Fibroblast of lung (primary cell): Measurements from ENCODE around the gene C1orf232. TPM values are rescaled to one million over a fixed set of nuclear protein-coding genes. Genes with fewer than 3 reads are reported as not detected.
A peak's percentile ranks its signal among the peaks of the same experiment; 100 is the strongest.

Source experiments
- DNase-seq, 2 donors: peaks; one replicate each; pipeline versions ENCODE4 v3.0.0 to v3.0.0-alpha.2; 2010; ENCODE audit warnings: low read depth in 2 of 2
- H2AFZ ChIP-seq: 2 replicates; pipeline ENCODE4 v1.5.1; 2012; ENCODE audit warnings: low read length, control low read depth, inconsistent platforms
- H3K27ac ChIP-seq: 2 replicates; pipeline ENCODE4 v1.5.1; 2011; ENCODE audit warnings: low read length, control low read depth; ENCODE audit not compliant: insufficient read depth
- H3K27me3 ChIP-seq: 2 replicates; pipeline ENCODE4 v1.5.1; 2011; ENCODE audit warnings: mild to moderate bottlenecking, low read length; ENCODE audit not compliant: control insufficient read depth, insufficient read depth
- H3K36me3 ChIP-seq: 2 replicates; pipeline ENCODE4 v1.5.1; 2011; ENCODE audit warnings: low read length; ENCODE audit not compliant: control insufficient read depth, insufficient read depth
- H3K4me1 ChIP-seq: 2 replicates; pipeline ENCODE4 v1.5.1; 2011; ENCODE audit warnings: low read length; ENCODE audit not compliant: control insufficient read depth, insufficient read depth; ENCODE audit errors: extremely low read depth
- H3K4me2 ChIP-seq: 2 replicates; pipeline ENCODE4 v1.5.1; 2011; ENCODE audit warnings: low read length, control low read depth; ENCODE audit not compliant: insufficient read depth; ENCODE audit errors: extremely low read depth
- H3K4me3 ChIP-seq, 4 experiments: fragments of 200-600 bp in 1 of 4; sonication (generic) in 1 of 4; replicated peaks in 1 of 4; 2 replicates each; pipeline ENCODE4 v1.5.1; 2011 to 2016; ENCODE audit warnings: low read length in 4 of 4, low read depth in 3 of 4, mild to moderate bottlenecking in 3 of 4, control low read depth in 2 of 4, inconsistent platforms in 1 of 4, mixed read lengths in 1 of 4; ENCODE audit not compliant: insufficient read depth in 1 of 4; ENCODE audit errors: control extremely low read depth in 1 of 4
- H3K79me2 ChIP-seq: 2 replicates; pipeline ENCODE4 v1.5.1; 2012; ENCODE audit warnings: mild to moderate bottlenecking, low read length, inconsistent platforms; ENCODE audit not compliant: control insufficient read depth, insufficient read depth
- H3K9ac ChIP-seq: 2 replicates; pipeline ENCODE4 v1.5.1; 2011; ENCODE audit warnings: mild to moderate bottlenecking, low read length, control low read depth; ENCODE audit not compliant: insufficient read depth
- H3K9me3 ChIP-seq: 2 replicates; pipeline ENCODE4 v1.5.1; 2012; ENCODE audit warnings: low read depth, low read length; ENCODE audit not compliant: control insufficient read depth, insufficient read depth
- H4K20me1 ChIP-seq: 2 replicates; pipeline ENCODE4 v1.5.1; 2011; ENCODE audit warnings: low read length; ENCODE audit not compliant: control insufficient read depth, insufficient read depth; ENCODE audit errors: extremely low read depth
- EZH2 ChIP-seq: IDR thresholded peaks from 2 replicates; pipeline ENCODE4 v1.5.1; 2012; ENCODE audit warnings: low read length, control low read depth, mild to moderate bottlenecking; ENCODE audit errors: missing control alignments
- polyA plus RNA-seq, 2 donors: library from polyadenylated mRNA; depleted of rRNA in 1 of 2; stranded (reverse) in 1 of 2; unstranded in 1 of 2; fragments of >200 nt; gene quantifications; 2 replicates each; pipeline ENCODE4 v1.2.1, GENCODE V29; 2011 to 2012; ENCODE audit warnings: missing spikeins in 1 of 2
- total RNA-seq: library from RNA; depleted of rRNA; stranded (reverse); fragments of >200 nt; gene quantifications from 2 replicates; pipeline ENCODE4 v1.2.1, GENCODE V29; 2014
- TF ChIP-seq, protein P1 (sequence below), 2 donors: IDR thresholded peaks in 1 of 2; conservative IDR thresholded peaks in 1 of 2; 1 replicate in 1 of 2; 2 replicates in 1 of 2; pipeline ENCODE4 v1.5.1; 2011 to 2012; ENCODE audit warnings: low read length in 2 of 2, control low read depth in 1 of 2, inconsistent platforms in 1 of 2, low read depth in 1 of 2, mild to moderate bottlenecking in 1 of 2

C1orf232 gene
- total and polyA plus RNA-seq, 2 donors (not counting 1 experiment from before 2014, with no cell fraction given), result not detected

- no peaks in the 10 kb centered on the region for H4K20me1 ChIP-seq
- H3K36me3 ChIP-seq, result no peaks in the 10 kb centered on the region
- H3K4me3 ChIP-seq, result no peak overlapping the region
- no peaks in the 10 kb centered on the region for H3K27me3 ChIP-seq
- H3K4me2 ChIP-seq, result no peak overlapping the region
- peak in 1 of 2 donors; percentile 51 for DNase-seq
- H3K79me2 ChIP-seq, result no peaks in the 10 kb centered on the region
- H2AFZ ChIP-seq, result no peak overlapping the region
- H3K9me3 ChIP-seq, result no peaks in the 10 kb centered on the region
- peaks cover 3% of the 10 kb centered on the region for H3K4me1 ChIP-seq
- no peak overlapping the region for H3K9ac ChIP-seq
- TF ChIP-seq EZH2, result no peak
- TF ChIP-seq, protein P1, sequence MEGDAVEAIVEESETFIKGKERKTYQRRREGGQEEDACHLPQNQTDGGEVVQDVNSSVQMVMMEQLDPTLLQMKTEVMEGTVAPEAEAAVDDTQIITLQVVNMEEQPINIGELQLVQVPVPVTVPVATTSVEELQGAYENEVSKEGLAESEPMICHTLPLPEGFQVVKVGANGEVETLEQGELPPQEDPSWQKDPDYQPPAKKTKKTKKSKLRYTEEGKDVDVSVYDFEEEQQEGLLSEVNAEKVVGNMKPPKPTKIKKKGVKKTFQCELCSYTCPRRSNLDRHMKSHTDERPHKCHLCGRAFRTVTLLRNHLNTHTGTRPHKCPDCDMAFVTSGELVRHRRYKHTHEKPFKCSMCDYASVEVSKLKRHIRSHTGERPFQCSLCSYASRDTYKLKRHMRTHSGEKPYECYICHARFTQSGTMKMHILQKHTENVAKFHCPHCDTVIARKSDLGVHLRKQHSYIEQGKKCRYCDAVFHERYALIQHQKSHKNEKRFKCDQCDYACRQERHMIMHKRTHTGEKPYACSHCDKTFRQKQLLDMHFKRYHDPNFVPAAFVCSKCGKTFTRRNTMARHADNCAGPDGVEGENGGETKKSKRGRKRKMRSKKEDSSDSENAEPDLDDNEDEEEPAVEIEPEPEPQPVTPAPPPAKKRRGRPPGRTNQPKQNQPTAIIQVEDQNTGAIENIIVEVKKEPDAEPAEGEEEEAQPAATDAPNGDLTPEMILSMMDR (conservative IDR thresholded peaks at IDR 0.05 in 1 of 2, IDR thresholded peaks at IDR 0.05 in 1 of 2; ENCODE audit: low read depth in 1 of 2, low read length in 2 of 2), result no peak
- H3K27ac ChIP-seq, result no peak overlapping the region
These were observed 45.5 kb downstream of the C1orf232 start for GRCh38 chr1:26122988-26123973.

GRCh38 chr1:26121854-26122773 is 46.6 kb downstream of the C1orf232 start:
- Histone ChIP-seq H3K27ac (no peak overlapping the region), H3K27me3 (no peaks in the 10 kb centered on the region), H3K4me2 (no peak overlapping the region), H2AFZ (no peak overlapping the region), H4K20me1 (no peaks in the 10 kb centered on the region), H3K79me2 (no peaks in the 10 kb centered on the region), H3K9ac (no peak overlapping the region), H3K4me3 (no peak overlapping the region), H3K36me3 (no peaks in the 10 kb centered on the region), H3K9me3 (no peaks in the 10 kb centered on the region), H3K4me1 (peaks cover 3% of the 10 kb centered on the region)
- no peak for DNase-seq
- no peak for TF ChIP-seq EZH2
- TF ChIP-seq, protein P1 (conservative IDR thresholded peaks at IDR 0.05 in 1 of 2, IDR thresholded peaks at IDR 0.05 in 1 of 2; ENCODE audit: low read depth in 1 of 2, low read length in 2 of 2), result no peak
